Embryonic facial prominence (tissue), 1 donor: Measurements from ENCODE around the gene CCDC191.
A peak's percentile ranks its signal among the peaks of the same experiment; 100 is the strongest.

Experiments used
- DNase-seq: peaks from one replicate; pipeline ENCODE4 v3.0.0-alpha.2; 2016; ENCODE audit errors: extremely low spot score

Gene CCDC191, protein sequence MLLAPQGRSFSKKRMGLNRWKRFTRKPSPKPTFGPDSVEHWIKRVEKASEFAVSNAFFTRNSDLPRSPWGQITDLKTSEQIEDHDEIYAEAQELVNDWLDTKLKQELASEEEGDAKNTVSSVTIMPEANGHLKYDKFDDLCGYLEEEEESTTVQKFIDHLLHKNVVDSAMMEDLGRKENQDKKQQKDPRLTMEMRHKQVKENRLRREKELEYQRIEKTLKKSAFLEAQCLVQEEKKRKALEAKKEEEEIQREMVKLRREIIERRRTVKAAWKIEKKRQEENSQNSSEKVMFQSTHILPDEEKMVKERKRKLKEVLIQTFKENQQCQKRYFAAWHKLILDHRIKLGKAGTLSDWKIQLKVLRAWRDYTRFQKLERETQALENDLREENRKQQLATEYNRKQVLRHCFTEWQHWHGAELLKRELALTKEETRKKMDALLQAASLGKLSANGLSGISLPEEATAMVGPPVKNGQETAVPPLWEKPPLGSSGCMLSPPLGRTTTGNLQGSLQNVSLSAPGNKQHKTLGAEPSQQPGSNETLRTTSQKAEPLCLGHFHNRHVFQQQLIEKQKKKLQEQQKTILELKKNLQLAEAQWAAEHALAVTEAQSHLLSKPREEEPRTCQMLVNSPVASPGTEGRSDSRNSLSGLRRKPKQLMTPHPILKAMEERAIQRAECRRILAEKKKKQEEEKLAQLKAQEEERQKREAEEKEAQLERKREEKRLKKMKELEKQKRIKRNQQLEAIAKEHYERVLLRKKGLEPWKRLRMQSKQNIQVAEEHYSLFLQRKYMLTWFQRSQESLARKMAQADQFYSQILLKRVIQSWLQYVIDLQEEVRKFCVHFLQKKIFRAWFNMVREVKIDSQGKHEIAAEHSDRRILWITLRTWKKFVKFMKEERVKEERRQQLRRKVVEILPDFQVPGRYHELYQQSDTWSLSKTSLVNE

DNA sequence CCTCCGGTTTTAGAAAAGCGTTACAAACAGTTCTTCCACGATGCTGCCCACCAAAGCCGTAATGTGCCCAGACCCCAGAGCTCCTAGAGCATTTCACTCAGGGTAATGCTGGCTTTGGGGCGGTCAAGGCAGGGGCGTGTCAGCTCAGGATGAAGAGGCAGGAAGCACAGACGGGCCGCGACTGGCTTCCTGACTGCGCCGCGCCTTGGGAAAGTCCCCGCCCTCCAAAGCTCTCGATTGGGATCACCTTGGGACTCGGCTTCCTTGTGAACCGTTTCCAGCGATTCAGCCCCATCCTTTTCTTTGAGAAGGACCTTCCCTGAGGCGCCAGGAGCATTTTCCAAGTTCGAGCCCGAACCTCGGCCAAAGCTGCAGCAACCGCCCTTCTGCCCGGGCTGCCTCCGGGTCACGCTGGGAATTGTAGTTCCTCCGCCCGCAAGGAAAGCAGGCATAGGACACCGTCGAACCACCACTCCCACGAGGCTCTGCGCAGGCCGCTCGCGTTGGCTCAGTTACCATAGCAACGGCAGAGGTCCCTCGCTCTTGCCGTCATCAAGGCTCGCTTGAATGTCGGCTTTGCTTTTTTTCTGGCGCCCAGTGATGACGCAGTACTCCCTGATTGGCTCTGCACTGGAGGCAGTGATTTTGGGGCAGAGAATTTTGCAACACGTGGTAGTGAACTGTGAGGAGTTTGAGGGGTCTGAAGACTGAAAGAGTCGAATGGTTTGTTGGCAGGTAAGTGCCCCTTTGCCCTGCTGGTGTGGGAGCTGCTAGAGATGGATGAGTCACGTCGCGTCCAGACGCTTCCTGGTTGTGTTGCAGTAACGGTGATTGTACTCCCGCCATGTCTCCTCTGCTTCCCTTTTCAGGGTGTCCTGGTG is at the start of gene CCDC191, which contains the start of gene QTRT2:
TSS of gene CCDC191 (minus strand) at position 397 of the 881 bp plus-strand sequence. CDS start at position 337, 60 bp downstream.
TSS of gene QTRT2 (plus strand) at position 608 of the 881 bp plus-strand sequence. CDS start 8,521 bp downstream, outside the sequence.
- peak; percentile 99 for DNase-seq

DNA sequence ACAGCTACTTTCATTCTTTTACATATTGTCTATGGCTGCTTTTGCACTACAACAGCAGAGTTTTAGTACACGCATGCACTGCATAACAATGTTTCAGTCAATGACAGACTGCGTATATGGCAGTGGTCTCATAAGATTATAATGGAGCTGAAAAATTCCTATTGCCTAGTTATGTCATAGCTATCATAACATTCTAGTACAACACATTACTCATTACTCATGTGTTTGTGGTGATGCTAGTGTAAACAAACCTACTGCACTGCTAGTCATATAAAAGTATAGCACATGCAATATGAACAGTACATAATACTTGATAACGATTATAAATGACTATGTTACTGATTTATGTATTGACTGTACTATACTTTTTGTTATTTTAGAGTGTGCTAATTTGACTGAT is 48.1 kb upstream of the CCDC191 start:
- no peak for DNase-seq

DNA sequence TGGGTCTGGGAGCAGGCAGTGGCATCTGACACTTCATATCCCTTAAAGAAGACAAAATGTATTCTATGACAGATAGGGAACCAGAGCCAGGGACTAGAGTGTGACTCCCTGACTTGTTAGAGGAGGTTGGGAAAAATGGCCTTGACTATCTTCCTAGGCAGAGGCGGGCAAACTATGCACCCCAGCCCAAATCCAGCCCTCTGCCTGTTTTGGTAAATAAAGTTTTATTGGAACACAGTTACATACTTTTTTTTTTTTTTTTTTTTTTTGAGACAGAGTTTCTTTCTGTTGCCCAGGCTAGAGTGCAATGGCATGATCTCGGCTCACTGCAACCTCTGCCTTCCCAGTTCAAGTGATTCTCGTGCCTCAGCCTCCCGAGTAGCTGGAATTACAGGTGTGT is 47.5 kb upstream of the CCDC191 start:
- DNase-seq, result no peak

DNA sequence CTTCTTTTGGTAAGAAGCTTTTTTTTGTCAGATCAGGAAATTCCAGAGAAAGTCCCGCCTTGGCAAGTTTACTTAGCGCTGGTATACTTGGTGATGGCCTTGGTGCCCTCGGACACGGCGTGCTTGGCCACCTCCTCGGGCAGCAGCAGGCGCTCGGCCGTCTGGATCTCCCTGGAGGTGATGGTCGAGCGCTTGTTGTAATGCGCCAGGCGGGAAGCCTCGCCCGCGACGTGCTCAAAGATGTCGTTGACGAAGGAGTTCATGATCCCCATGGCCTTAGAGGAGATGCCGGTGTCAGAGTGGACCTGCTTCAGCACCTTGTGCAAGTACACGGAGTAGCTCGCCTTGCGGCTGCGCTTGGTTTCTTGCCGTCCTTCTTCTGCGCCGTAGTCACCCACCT is 46.9 kb upstream of the CCDC191 start:
- DNase-seq, result no peak

DNA sequence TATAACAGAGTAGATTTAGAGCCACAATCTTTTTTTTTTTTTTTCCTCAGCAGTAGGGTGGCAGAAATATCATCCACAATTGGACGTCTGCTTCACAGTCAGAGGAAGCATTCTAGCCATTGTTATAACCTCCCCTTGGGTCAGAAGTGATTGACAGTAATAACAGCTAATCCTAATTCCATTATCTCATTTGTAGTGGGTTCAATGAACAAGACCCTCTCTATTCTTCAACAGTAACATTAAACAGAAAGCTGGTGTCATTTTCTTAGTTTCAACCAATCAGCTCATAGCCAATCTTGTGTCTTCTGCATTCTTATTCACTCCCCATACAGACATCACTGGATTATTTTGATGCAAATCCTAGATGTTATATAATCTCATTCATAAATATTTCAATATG is 44.8 kb upstream of the CCDC191 start:
- no peak for DNase-seq

DNA sequence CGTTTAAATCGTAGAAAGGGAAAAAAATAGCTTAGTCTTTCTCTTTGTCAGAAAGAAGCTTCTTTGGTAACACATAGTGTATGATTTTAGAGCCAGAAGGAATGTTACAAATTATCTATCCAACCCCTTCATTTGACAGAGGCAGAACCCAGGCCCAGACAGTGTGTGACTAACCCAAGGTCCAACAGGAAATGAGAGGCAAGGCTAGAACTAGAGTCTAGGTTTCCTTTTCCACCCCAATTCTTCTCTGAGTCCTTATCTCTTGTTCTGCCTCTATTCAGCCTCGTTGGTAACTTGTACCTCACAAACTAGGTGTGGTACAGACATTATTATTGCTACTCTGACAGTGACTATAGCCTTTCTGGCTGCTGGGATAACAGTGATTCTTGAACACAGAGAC is 39.5 kb upstream of the CCDC191 start:
- no peak for DNase-seq

DNA sequence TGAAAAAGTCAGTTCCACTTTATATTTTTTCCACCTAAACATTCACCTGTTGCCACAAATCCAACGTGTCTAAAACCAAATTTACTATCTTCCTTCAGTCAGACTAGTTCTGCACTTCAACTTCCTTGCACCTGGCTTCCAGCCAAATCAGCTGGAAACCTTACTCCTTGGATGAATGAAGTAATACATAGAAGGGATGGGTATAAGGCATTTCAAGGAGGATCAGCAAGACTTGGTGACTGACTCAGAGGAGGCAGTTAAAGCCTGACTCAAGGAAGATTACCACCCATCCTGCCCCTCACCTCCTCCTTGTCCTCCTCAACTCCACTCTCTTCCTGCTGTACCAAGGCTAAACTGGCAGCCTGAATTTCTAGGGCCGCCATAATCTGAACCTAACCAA is 37.3 kb upstream of the CCDC191 start:
- DNase-seq, result no peak

DNA sequence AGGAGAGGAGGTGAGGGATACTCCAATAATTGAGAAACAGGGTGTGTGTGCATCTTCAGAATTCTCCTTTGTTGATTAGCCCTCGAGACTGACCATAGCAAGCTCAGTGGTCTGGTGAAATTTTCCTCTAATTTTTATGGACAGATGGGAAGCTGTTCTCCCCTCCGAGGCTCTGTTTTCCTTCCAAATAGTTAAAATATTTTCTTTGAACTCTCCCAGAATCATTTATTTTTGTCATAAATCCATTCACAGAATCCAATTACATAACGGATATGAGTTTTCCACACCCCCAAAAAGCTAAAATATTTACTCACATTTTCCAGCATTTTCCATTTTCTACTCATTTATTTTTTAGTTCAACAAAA is 36.7 kb upstream of the CCDC191 start:
- no peak for DNase-seq

DNA sequence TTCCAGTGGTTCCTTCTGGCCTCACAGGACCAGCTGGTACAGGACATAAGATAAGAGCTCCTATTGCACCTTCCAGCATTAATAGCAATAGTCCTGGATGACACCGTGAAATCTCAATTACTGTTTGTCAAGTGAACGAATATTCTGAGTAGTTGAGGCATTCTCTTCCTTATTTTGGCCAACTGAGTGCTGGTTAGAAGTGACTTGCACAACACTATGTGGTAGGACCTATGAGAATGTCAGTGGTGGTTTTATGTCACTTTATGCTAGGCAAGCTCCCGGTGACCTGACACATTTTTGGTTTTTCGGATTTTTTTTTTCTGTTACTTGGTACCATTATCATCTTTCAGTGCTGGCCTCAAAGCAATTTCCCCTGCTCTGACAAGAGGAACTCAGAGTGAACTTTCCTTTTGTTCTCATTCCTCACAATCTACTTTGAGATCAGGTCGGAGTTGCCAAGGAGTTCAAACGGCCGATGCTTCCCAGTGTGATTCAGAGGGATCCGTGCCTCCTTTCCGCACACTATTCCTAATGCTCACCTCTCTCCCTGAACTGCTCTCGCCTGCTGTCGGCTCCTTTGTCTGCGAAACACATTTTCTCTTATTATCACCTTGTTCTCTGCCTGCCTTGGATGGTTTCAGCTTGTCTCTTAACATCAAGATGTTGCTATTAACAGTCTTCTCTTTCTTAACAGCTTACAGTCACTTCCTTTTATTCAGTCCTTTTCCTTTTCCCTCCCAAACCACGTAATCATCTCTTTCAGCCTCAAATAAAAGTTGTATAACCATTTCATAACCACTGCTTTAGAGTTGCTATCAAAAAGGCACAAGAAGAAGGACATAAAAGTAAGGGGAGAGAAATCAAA is 36.1 kb upstream of the CCDC191 start:
- no peak for DNase-seq

DNA sequence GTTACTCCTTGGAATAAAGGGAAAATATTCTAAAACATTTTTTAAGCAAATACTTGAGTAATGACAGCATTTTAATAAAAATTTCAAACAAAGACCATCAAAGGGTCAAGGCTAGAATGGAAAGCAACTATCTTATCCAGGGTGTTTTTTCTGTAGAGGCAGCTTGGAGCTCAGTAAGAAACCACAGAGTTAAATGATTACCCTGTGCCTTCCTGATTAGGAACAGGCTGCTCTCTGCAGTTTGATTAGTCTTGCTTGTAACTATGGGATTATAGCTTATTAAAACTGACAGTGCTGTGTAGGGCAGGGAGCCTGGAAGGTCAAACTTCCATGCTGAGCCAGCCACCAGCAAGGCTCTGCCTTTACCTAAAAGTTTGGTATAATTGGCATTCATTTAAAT is 33.3 kb upstream of the CCDC191 start:
- DNase-seq, result no peak

DNA sequence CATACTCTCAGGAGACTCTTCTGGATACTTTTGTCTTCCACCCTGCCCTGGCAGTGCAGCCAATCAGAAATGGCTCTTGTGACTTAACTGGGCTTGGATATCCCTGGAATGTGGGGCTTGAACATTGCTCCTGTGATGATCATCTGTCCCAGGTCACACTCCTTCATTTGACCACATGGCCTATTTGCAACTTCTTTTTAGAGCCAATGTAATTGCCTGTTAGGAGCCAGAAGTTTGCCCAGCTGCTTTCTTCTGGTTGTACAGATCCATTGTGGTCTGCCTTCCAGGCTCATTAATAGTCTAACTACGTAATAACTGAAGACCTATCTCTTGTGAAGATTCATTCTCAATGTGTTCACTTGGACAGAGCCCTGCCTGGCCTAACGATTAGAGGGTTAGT is 30.0 kb upstream of the CCDC191 start:
- DNase-seq, result no peak

DNA sequence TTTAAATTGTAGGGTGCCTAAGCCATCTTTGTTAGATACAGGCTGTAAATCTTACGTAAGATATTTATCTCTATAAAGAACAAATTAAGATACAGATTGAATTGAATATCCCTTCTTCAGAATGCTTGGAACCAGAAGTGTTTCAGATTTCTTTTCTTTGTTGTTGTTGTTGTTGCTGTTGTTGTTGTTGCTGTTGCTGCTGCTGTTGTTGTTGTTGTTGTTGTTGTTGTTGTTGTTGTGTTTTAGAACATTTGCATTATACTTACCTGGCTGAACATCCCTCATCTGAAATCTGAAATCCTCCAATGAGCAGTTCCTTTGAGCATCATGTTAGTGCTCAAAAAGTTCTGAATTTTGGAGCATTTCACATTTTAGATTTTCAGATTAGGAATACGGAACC is 26.8 kb upstream of the CCDC191 start:
- DNase-seq, result no peak

DNA sequence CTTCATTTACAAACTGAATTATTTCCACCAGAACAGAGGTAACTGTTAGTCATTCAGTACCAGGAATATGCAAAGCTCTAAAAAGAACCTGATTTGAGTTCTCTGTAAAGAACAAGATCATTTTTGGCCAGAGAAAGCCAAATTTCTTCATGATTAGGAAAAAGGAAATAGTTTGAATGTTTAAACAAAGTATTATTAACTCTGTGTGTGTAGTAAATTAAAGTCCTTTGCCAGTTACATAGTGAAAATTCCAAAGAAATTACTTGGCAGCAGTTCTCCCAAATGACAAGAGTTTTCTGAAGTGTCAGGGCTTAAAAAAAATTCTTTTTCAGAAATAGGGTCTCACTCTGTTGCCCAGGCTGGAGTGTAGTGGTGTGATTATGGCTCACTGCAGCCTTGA is 24.7 kb upstream of the CCDC191 start:
- no peak for DNase-seq

DNA sequence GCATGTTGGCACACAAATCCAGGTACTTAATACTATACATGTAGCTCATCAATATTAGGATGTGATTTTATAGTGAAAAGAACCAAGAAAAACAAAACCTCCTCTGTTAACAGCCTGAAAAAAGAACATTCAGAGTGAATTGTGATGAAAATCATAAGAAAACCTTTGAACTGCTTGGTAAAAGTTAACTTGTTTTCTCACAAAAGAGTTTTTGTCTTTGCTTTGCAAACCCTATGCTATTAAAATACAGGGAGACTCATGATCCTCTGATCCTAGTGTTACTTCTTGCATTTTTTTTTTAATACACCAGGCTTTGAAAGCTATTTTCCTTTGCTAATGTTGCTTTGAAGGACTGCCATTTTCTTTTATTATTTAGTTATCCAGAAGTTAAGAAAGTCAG is 23.9 kb upstream of the CCDC191 start:
- DNase-seq, result no peak

DNA sequence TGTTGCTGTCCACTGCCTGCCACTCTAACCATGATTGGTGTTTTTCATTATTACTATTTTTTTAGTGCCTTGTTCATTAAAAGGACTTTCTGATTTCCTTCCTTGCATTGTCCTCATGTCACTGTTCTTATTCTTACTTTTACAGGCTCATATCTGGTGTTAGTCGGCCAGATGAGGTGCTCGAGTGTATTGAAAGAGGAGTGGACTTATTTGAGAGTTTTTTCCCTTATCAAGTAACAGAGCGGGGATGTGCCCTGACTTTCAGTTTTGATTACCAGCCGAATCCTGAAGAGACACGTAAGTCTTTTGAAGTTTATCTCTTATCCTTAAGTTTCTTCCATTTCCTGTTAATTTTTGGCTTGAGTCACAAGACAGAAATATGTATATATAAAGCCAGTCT is 23.4 kb upstream of the CCDC191 start:
- no peak for DNase-seq

DNA sequence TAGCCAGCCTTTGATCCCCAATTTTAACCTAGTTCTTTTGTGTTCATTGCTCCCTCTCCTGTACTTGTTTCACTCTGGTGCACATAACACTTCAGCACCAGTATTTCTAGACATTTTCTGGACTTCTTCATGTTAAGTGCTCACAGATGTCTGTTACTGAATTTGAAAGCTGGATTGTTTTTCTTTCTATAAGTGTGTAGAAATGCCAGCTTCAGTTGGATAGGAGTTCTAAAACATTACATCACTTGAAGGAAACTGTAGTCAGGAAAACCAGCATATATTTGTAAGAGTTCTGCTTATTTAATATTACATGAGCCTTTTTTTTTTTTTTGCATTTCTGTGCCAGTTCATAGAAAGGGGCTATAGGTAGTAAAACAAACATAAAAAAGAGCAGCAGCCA is 21.8 kb upstream of the CCDC191 start:
- DNase-seq, result peak; percentile 10

DNA sequence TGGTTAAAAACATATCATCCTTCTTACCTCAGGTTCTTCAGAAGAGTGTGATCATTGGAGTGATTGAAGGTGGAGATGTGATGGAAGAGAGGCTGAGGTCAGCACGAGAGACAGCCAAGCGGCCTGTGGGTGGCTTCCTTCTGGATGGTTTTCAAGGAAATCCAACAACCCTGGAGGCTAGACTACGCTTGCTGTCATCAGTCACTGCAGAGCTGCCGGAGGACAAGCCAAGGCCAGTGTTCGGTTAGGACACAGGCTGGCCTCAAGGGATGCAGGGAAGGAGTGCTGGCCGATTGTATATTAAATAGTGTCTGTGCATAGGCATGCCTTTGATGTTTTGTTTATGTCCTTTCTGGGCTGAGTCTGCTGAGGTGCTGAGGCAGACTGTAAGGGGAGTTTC is 20.4 kb upstream of the CCDC191 start:
- no peak for DNase-seq

DNA sequence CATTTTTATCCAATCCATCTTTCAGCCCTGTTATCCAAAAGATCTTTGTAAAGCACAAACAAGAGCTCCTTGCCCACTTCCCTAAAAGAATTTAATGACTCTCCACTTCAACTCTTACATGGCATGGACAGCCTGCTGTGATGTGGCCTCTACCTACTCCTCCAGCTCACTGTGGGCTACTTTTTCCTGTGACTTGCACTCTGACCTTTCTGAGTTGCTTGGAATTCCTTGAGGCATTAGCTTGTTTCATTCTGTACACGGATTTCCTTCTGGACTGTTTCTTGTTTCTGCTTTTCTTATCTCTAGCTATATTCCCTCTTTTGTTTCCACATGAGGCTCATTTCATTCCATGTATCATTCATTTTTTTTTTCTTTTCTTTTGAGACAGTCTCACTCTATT is 15.5 kb upstream of the CCDC191 start:
- DNase-seq, result no peak

DNA sequence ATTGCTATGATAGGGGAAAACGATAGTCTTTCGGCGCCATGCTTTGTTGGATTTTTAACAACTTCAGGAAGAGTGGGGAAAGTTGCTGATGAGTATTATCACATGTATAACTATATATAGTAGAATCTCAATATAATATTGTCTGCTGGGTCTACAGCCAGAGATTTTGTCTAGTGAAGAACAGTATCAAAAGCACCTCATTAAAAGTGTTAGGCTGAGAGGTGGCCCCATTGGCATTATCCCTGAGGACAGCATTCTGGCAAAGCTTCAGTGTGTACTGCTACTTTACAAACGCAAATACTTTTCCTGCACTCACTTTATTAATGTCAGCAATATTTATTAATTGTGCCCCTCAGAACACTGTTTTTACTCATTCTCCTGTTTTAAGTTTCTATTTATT is 12.0 kb upstream of the CCDC191 start:
- no peak for DNase-seq

DNA sequence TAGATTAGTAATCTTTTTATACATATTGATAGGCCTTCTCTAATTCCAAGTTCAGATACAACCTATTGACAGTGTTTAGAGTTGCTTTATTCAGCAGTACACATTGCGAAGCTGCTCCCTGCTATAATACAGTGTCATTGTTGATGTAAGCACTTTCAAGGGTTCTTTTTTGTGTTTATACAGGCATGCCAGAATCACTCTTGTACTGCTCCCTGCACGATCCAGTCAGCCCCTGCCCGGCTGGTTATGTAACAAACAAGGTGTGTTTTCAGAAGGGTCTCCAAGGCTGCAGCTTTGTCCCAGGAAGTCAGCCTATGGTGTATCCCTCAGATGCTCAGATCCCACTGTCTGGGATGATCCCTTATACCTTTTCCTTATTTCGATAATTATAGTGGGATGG is 11.5 kb upstream of the CCDC191 start:
- DNase-seq, result no peak
